ENCODE data around the gene SMC6.

Gene SMC6

DNA sequence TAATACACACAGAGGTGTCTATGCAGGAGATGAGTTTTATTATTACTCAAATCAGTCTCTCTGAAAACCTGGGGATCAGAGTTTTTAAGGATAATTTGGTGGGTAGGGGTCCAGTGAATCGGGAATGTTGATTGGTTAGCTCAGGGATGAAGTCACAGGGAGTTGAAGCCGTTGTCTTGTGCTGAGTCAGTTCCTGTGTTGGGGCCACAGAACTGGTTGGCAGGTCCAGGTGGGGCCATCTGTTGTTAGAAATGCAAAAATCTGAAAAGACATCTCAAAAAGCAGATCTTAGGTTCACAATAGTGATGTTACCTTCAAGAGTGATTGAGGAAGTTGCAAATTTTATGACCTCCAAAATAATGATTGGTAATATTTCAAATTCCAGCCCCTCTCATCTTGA is 126.2 kb downstream of the SMC6 start:
- Histone ChIP-seq H4K91ac (ENCODE audit: low read depth, low read length) (no peak overlapping the region), H4K8ac (ENCODE audit: low read depth, low read length) (no peak overlapping the region), H3K4me3 (ENCODE audit: low read depth, low read length) (no peak overlapping the region), H4K12ac (ENCODE audit: low read depth, low read length) (no peak overlapping the region), H3K18ac (ENCODE audit: low read length) (no peak overlapping the region), H2BK12ac (ENCODE audit: low read length) (no peak overlapping the region), H3K27me3 (ENCODE audit: insufficient read depth, low read length) (no peaks in the 10 kb centered on the region), H2BK5ac (ENCODE audit: low read depth, low read length, poor library complexity) (no peak overlapping the region), H3K9me3 (ENCODE audit: insufficient read depth, low read depth, low read length) (peaks cover 2% of the 10 kb centered on the region), H3K27ac (ENCODE audit: low read depth, low read length) (no peak overlapping the region), H2AFZ (ENCODE audit: insufficient read depth, low read length, poor library complexity) (no peak overlapping the region), H3K36me3 (ENCODE audit: control insufficient read depth in 1 of 2, insufficient read depth in 2 of 2, low read length in 2 of 2) (no peaks in the 10 kb centered on the region), H3K4ac (ENCODE audit: low read depth, low read length) (no peak overlapping the region), H3K23ac (ENCODE audit: low read length) (no peak overlapping the region), H3K79me1 (ENCODE audit: low read length) (no peaks in the 10 kb centered on the region), H2BK120ac (ENCODE audit: insufficient read depth, low read length, poor library complexity) (no peak overlapping the region), H3K79me2 (ENCODE audit: control insufficient read depth, insufficient read depth, low read length, poor library complexity) (no peaks in the 10 kb centered on the region), H3K4me2 (ENCODE audit: low read length) (no peak overlapping the region), H2AK5ac (ENCODE audit: low read length) (no peak overlapping the region), H3K4me1 (ENCODE audit: control insufficient read depth in 1 of 2, insufficient read depth in 2 of 2, low read length in 2 of 2) (no peaks in the 10 kb centered on the region), H3K14ac (ENCODE audit: low read length) (no peak overlapping the region), H3K9ac (ENCODE audit: low read length) (no peak overlapping the region)
- no peak for DNase-seq
- no CpG with 5 or more reads among the region's 2 CpGs for WGBS (ENCODE audit: extremely low coverage, insufficient coverage, insufficient read length)

DNA sequence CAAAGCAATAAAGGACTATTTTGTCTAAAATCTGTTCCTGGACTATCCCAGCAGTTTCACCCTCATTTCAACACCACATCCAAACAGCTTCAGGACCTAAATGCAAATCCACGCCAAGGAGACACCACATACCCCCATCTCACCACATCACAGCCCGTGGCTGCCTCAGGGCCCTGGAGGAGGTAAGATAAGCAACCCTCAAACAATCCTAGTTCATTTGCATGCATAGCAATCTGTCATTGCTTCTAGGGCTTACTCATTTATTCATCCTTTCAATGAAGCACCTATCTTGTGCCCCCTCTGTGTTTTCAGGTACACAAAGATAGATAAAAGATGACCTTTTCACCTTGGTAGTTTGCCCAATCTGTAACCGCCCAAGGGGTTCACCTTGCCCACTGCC is 126.6 kb downstream of the SMC6 start:
- Histone ChIP-seq H3K27me3 (ENCODE audit: insufficient read depth, low read length) (no peaks in the 10 kb centered on the region), H4K8ac (ENCODE audit: low read depth, low read length) (no peak overlapping the region), H3K36me3 (ENCODE audit: control insufficient read depth in 1 of 2, insufficient read depth in 2 of 2, low read length in 2 of 2) (no peaks in the 10 kb centered on the region), H3K4me3 (ENCODE audit: low read depth, low read length) (no peak overlapping the region), H3K79me1 (ENCODE audit: low read length) (no peaks in the 10 kb centered on the region), H3K79me2 (ENCODE audit: control insufficient read depth, insufficient read depth, low read length, poor library complexity) (no peaks in the 10 kb centered on the region), H3K9me3 (ENCODE audit: insufficient read depth, low read depth, low read length) (peaks cover 2% of the 10 kb centered on the region), H3K9ac (ENCODE audit: low read length) (no peak overlapping the region), H2BK120ac (ENCODE audit: insufficient read depth, low read length, poor library complexity) (no peak overlapping the region), H2AK5ac (ENCODE audit: low read length) (no peak overlapping the region), H2AFZ (ENCODE audit: insufficient read depth, low read length, poor library complexity) (no peak overlapping the region), H2BK5ac (ENCODE audit: low read depth, low read length, poor library complexity) (no peak overlapping the region), H3K27ac (ENCODE audit: low read depth, low read length) (no peak overlapping the region), H3K4ac (ENCODE audit: low read depth, low read length) (no peak overlapping the region), H4K12ac (ENCODE audit: low read depth, low read length) (no peak overlapping the region), H2BK12ac (ENCODE audit: low read length) (no peak overlapping the region), H3K14ac (ENCODE audit: low read length) (no peak overlapping the region), H4K91ac (ENCODE audit: low read depth, low read length) (no peak overlapping the region), H3K4me1 (ENCODE audit: control insufficient read depth in 1 of 2, insufficient read depth in 2 of 2, low read length in 2 of 2) (no peaks in the 10 kb centered on the region), H3K4me2 (ENCODE audit: low read length) (no peak overlapping the region), H3K18ac (ENCODE audit: low read length) (no peak overlapping the region), H3K23ac (ENCODE audit: low read length) (no peak overlapping the region)
- WGBS (ENCODE audit: extremely low coverage, insufficient coverage, insufficient read length): no CpG with 5 or more reads among the region's 3 CpGs
- peak; percentile 40 to 51 for DNase-seq

DNA sequence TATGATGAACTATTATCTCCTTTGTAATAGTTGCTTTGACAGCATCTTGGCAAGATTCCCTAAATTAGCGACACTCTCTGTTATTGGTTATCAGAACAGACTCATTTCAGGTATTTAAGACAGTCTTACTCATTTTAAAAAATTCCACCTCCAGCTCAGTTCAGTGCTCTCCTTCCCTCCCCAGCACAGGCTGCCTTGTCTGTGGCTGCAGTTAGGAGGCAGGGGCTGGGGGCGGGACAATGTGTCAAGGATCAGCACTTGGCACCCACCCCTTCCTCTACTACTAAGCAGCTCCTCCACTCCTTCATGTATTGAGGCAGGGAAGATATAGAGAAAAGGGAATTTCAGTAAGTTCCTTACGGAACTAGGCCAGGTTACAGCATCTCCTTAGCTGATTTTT is 128.2 kb downstream of the SMC6 start:
- H3K9ac ChIP-seq (ENCODE audit: low read length): no peak overlapping the region
- H3K27ac ChIP-seq (ENCODE audit: low read depth, low read length): no peak overlapping the region
- H3K4ac ChIP-seq (ENCODE audit: low read depth, low read length): no peak overlapping the region
- peak in 1 of 2 donors; percentile 13 for DNase-seq
- H3K79me2 ChIP-seq (ENCODE audit: control insufficient read depth, insufficient read depth, low read length, poor library complexity): no peaks in the 10 kb centered on the region
- no peak overlapping the region for H2AK5ac ChIP-seq (ENCODE audit: low read length)
- H3K4me1 ChIP-seq (ENCODE audit: control insufficient read depth in 1 of 2, insufficient read depth in 2 of 2, low read length in 2 of 2): no peaks in the 10 kb centered on the region
- H3K36me3 ChIP-seq (ENCODE audit: control insufficient read depth in 1 of 2, insufficient read depth in 2 of 2, low read length in 2 of 2): no peaks in the 10 kb centered on the region
- H3K9me3 ChIP-seq (ENCODE audit: insufficient read depth, low read depth, low read length): peaks cover 2% of the 10 kb centered on the region
- WGBS (ENCODE audit: extremely low coverage, insufficient coverage, insufficient read length): no CpG with 5 or more reads among the region's 3 CpGs
- no peak overlapping the region for H4K91ac ChIP-seq (ENCODE audit: low read depth, low read length)
- no peak overlapping the region for H3K4me3 ChIP-seq (ENCODE audit: low read depth, low read length)
- no peak overlapping the region for H3K23ac ChIP-seq (ENCODE audit: low read length)
- H3K79me1 ChIP-seq (ENCODE audit: low read length): no peaks in the 10 kb centered on the region
- H3K14ac ChIP-seq (ENCODE audit: low read length): no peak overlapping the region
- H2BK120ac ChIP-seq (ENCODE audit: insufficient read depth, low read length, poor library complexity): no peak overlapping the region
- no peak overlapping the region for H2BK12ac ChIP-seq (ENCODE audit: low read length)
- H3K4me2 ChIP-seq (ENCODE audit: low read length): no peak overlapping the region
- no peak overlapping the region for H2AFZ ChIP-seq (ENCODE audit: insufficient read depth, low read length, poor library complexity)
- H2BK5ac ChIP-seq (ENCODE audit: low read depth, low read length, poor library complexity): no peak overlapping the region
- no peak overlapping the region for H4K8ac ChIP-seq (ENCODE audit: low read depth, low read length)
- no peak overlapping the region for H3K18ac ChIP-seq (ENCODE audit: low read length)
- no peak overlapping the region for H4K12ac ChIP-seq (ENCODE audit: low read depth, low read length)
- no peaks in the 10 kb centered on the region for H3K27me3 ChIP-seq (ENCODE audit: insufficient read depth, low read length)

DNA sequence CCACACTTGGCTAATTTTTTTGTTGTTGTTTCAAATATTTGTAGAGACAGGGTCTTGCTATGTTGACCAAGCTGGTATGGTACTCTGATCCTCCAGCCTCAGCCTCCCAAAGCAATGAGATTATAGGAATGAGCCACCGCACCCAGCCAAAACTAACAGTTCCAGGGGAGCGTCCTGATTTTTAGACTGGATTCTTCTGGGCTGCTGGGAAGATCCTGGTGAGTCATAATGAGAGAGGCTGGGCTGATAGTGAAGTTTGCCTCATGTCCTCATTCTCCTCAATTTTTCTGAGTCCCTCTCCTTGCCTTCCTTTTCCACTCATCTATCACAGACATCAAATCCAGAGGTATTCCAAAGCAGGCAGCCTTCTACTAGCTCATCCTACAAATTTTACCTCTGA is 131.8 kb downstream of the SMC6 start:
- WGBS (ENCODE audit: extremely low coverage, insufficient coverage, insufficient read length): no CpG with 5 or more reads among the region's 2 CpGs
- DNase-seq: no peak
- Histone ChIP-seq H2AFZ (ENCODE audit: insufficient read depth, low read length, poor library complexity) (no peak overlapping the region), H3K79me1 (ENCODE audit: low read length) (no peaks in the 10 kb centered on the region), H2BK12ac (ENCODE audit: low read length) (no peak overlapping the region), H3K9me3 (ENCODE audit: insufficient read depth, low read depth, low read length) (no peaks in the 10 kb centered on the region), H3K36me3 (ENCODE audit: control insufficient read depth in 1 of 2, insufficient read depth in 2 of 2, low read length in 2 of 2) (no peaks in the 10 kb centered on the region), H3K4me2 (ENCODE audit: low read length) (no peak overlapping the region), H4K8ac (ENCODE audit: low read depth, low read length) (no peak overlapping the region), H3K27ac (ENCODE audit: low read depth, low read length) (no peak overlapping the region), H2BK5ac (ENCODE audit: low read depth, low read length, poor library complexity) (no peak overlapping the region), H3K4ac (ENCODE audit: low read depth, low read length) (no peak overlapping the region), H4K12ac (ENCODE audit: low read depth, low read length) (no peak overlapping the region), H3K23ac (ENCODE audit: low read length) (no peak overlapping the region), H3K18ac (ENCODE audit: low read length) (no peak overlapping the region), H3K14ac (ENCODE audit: low read length) (no peak overlapping the region), H2BK120ac (ENCODE audit: insufficient read depth, low read length, poor library complexity) (no peak overlapping the region), H3K4me1 (ENCODE audit: control insufficient read depth in 1 of 2, insufficient read depth in 2 of 2, low read length in 2 of 2) (no peaks in the 10 kb centered on the region), H2AK5ac (ENCODE audit: low read length) (no peak overlapping the region), H3K79me2 (ENCODE audit: control insufficient read depth, insufficient read depth, low read length, poor library complexity) (no peaks in the 10 kb centered on the region), H3K27me3 (ENCODE audit: insufficient read depth, low read length) (no peaks in the 10 kb centered on the region), H3K9ac (ENCODE audit: low read length) (no peak overlapping the region), H4K91ac (ENCODE audit: low read depth, low read length) (no peak overlapping the region), H3K4me3 (ENCODE audit: low read depth, low read length) (no peak overlapping the region)

DNA sequence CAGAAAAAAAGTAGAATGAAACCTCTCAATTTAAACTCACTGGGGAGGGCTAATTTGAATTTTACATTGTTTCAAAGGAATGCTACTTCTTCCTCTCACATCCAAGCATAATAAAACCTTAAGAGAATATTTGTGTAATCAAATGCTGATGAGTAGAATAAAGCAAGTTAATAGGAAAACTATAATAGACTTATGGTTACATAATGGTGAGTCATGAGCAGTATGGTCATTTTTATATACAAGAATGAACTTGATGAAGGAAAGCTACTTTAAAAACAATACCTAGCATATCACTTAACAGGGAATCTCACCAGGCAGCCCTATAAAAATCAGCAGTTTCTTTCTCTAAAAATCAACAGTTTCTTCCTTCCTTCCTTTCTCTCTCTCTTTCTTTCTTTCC is 132.8 kb downstream of the SMC6 start:
- Histone ChIP-seq H4K8ac (ENCODE audit: low read depth, low read length) (no peak overlapping the region), H3K4ac (ENCODE audit: low read depth, low read length) (no peak overlapping the region), H2BK12ac (ENCODE audit: low read length) (no peak overlapping the region), H3K4me2 (ENCODE audit: low read length) (no peak overlapping the region), H2AFZ (ENCODE audit: insufficient read depth, low read length, poor library complexity) (no peak overlapping the region), H3K4me1 (ENCODE audit: control insufficient read depth in 1 of 2, insufficient read depth in 2 of 2, low read length in 2 of 2) (no peaks in the 10 kb centered on the region), H3K79me2 (ENCODE audit: control insufficient read depth, insufficient read depth, low read length, poor library complexity) (no peaks in the 10 kb centered on the region), H2AK5ac (ENCODE audit: low read length) (no peak overlapping the region), H3K27ac (ENCODE audit: low read depth, low read length) (no peak overlapping the region), H2BK120ac (ENCODE audit: insufficient read depth, low read length, poor library complexity) (no peak overlapping the region), H3K18ac (ENCODE audit: low read length) (no peak overlapping the region), H3K23ac (ENCODE audit: low read length) (no peak overlapping the region), H3K27me3 (ENCODE audit: insufficient read depth, low read length) (no peaks in the 10 kb centered on the region), H3K9me3 (ENCODE audit: insufficient read depth, low read depth, low read length) (no peaks in the 10 kb centered on the region), H3K9ac (ENCODE audit: low read length) (no peak overlapping the region), H3K14ac (ENCODE audit: low read length) (no peak overlapping the region), H3K4me3 (ENCODE audit: low read depth, low read length) (no peak overlapping the region), H3K79me1 (ENCODE audit: low read length) (no peaks in the 10 kb centered on the region), H2BK5ac (ENCODE audit: low read depth, low read length, poor library complexity) (no peak overlapping the region), H4K91ac (ENCODE audit: low read depth, low read length) (no peak overlapping the region), H3K36me3 (ENCODE audit: control insufficient read depth in 1 of 2, insufficient read depth in 2 of 2, low read length in 2 of 2) (no peaks in the 10 kb centered on the region), H4K12ac (ENCODE audit: low read depth, low read length) (no peak overlapping the region)
- DNase-seq: no peak

All from trophoblast cell (in vitro differentiated cells and primary cell).